ENCODE data around the gene POLH.

The POLH gene

DNA sequence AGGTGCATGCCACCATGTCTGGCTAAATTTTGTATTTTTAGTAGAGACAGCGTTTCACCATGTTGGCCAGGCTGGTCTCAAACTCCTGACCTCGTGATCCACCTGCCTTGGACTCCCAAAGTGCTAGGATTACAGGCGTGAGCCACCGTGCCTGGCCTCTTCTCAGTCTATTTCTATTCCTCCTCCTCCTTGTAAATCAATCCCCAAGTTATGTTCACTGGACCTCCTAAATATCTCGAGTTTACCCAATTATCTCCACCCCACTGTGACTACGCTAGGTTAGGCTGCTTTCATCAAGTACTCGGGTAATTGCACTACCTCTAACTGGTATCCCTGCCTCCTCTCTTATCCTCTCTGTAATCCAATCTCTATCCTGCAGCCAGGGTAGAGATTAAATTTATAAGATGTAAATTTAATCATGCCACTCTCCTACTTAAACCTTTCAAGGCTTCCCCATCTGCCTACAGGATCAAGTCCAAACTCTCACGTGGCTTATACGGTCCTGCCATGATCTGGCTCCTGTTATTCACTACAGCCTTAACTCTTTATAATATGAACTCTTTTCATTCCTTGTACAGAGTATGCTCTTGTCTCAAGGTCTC lies 58.8 kb downstream of the POLH start:
- Histone ChIP-seq H3K9me3 (ENCODE audit: insufficient read depth, low read length) (no peaks in the 10 kb centered on the region), H3K4me1 (ENCODE audit: insufficient read depth, insufficient read length) (peaks cover 4% of the 10 kb centered on the region), H3K9ac (ENCODE audit: insufficient read length, low read depth) (no peak overlapping the region), H3K36me3 (ENCODE audit: insufficient read depth, insufficient read length, low read length) (peaks cover 22% of the 10 kb centered on the region), H3K4me3 (ENCODE audit: insufficient read length, low read depth) (no peak overlapping the region), H3K27me3 (ENCODE audit: insufficient read depth, insufficient read length) (no peaks in the 10 kb centered on the region)
- no peak for TF ChIP-seq SUZ12 (IDR thresholded peaks at IDR 0.05; ENCODE audit: extremely low read depth, insufficient read depth, insufficient read length)
- no peak for TF ChIP-seq YY1 (IDR thresholded peaks at IDR 0.05; ENCODE audit: insufficient read depth, insufficient read length)
- no peak for TF ChIP-seq ZNF274 (IDR thresholded peaks at IDR 0.05; ENCODE audit: low read depth, low read length)
- no peak for DNase-seq (ENCODE audit: low read depth, low spot score)

DNA sequence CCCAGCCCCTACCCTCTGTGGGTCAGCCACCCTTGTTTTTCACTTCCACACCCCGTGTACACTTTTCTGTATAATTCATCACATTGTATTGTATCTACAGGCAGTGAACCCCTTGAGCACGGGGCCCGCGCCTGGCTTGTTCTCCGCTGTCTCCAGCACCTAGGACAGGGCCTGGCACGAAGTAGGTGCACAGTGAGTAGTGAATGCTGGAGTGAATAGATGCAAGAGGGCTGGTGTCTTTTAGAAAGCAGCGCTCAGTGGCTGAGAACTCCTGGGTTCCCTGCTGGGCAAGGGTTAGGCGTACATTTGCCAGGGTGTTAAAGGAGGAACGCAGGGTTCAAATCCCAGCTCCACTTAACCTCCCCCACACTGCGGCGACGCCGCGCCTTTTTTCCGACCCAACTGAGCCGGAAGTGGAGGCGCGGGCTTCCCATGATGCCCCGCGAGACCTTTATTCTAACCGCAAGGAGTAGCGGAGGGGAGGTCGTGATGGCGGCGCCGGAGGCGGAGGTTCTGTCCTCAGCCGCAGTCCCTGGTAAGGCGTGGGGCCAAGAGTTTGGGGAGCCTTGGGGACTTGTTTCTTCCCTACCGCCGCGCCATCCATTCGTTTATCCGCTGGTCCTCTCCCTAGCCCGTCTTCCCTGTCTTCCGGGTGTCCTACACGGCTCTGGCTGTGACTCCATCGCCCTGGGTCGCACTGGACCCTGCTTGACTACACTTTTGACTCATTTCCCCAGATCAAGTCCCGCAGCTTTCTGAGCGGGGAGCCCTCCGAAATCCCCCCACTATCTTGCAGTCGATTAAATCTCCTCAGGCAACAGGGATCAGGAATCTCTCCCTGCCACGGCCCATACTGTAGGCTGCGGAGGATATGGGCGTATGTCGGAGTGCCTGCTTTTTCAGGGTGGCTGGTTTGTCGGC lies 59.7 kb downstream of the POLH start, which contains the start of gene MAD2L1BP:
Gene MAD2L1BP (plus strand): TSS at position 454 of the 921 bp plus-strand sequence. CDS start 36 bp downstream, at position 490.
- H3K36me3 ChIP-seq (ENCODE audit: insufficient read depth, insufficient read length, low read length) = peaks cover 31% of the 10 kb centered on the region
- peak within 1 kb of the TSS; percentile 99 for H3K9ac ChIP-seq (ENCODE audit: insufficient read length, low read depth)
- H3K4me3 ChIP-seq (ENCODE audit: insufficient read length, low read depth) = peak within 1 kb of the TSS; percentile 95
- H3K9me3 ChIP-seq (ENCODE audit: insufficient read depth, low read length) = no peaks in the 10 kb centered on the region
- H3K4me1 ChIP-seq (ENCODE audit: insufficient read depth, insufficient read length) = peaks cover 4% of the 10 kb centered on the region
- peak; percentile 44 for DNase-seq (ENCODE audit: low read depth, low spot score)
- no peak for TF ChIP-seq SUZ12 (IDR thresholded peaks at IDR 0.05; ENCODE audit: extremely low read depth, insufficient read depth, insufficient read length)
- TF ChIP-seq YY1 (IDR thresholded peaks at IDR 0.05; ENCODE audit: insufficient read depth, insufficient read length) = peak; percentile 60
- no peaks in the 10 kb centered on the region for H3K27me3 ChIP-seq (ENCODE audit: insufficient read depth, insufficient read length)

DNA sequence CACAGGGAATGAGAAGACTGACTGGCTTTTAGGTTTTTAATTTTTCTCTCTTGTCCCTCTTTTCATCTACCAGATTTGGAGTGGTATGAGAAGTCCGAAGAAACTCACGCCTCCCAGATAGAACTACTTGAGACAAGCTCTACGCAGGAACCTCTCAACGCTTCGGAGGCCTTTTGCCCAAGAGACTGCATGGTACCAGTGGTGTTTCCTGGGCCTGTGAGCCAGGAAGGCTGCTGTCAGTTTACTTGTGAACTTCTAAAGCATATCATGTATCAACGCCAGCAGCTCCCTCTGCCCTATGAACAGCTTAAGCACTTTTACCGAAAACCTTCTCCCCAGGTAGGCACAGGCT lies 60.3 kb downstream of the POLH start:
- H3K4me1 ChIP-seq (ENCODE audit: insufficient read depth, insufficient read length) = peaks cover 4% of the 10 kb centered on the region
- H3K9ac ChIP-seq (ENCODE audit: insufficient read length, low read depth) = peak overlapping the region; percentile 99
- TF ChIP-seq YY1 (IDR thresholded peaks at IDR 0.05; ENCODE audit: insufficient read depth, insufficient read length) (no peak), ZNF274 (IDR thresholded peaks at IDR 0.05; ENCODE audit: low read depth, low read length) (no peak), SUZ12 (IDR thresholded peaks at IDR 0.05; ENCODE audit: extremely low read depth, insufficient read depth, insufficient read length) (no peak)

DNA sequence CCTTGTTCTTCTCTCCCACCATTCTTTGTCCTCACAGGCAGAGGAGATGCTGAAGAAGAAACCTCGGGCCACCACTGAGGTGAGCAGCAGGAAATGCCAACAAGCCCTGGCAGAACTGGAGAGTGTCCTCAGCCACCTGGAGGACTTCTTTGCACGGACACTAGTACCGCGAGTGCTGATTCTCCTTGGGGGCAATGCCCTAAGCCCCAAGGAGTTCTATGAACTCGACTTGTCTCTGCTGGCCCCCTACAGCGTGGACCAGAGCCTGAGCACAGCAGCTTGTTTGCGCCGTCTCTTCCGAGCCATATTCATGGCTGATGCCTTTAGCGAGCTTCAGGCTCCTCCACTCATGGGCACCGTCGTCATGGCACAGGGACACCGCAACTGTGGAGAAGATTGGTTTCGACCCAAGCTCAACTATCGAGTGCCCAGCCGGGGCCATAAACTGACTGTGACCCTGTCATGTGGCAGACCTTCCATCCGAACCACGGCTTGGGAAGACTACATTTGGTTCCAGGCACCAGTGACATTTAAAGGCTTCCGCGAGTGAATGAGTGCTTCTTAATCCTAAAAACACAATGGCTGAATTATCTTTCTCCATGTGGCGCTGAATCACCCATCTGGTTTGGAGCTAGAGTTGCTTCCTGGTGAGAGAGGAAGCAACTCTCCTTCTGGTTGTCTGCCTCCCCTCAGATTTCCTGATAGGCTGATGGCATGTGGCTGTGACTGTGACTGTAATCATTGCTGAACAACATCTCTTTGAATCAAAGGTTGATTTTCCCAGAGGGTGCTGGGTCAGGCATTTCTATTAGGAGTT lies 64.2 kb downstream of the POLH start:
- Histone ChIP-seq H3K4me3 (ENCODE audit: insufficient read length, low read depth) (no peak overlapping the region), H3K9ac (ENCODE audit: insufficient read length, low read depth) (no peak overlapping the region), H3K9me3 (ENCODE audit: insufficient read depth, low read length) (no peaks in the 10 kb centered on the region), H3K36me3 (ENCODE audit: insufficient read depth, insufficient read length, low read length) (peaks cover 47% of the 10 kb centered on the region), H3K27me3 (ENCODE audit: insufficient read depth, insufficient read length) (no peaks in the 10 kb centered on the region), H3K4me1 (ENCODE audit: insufficient read depth, insufficient read length) (peaks cover 3% of the 10 kb centered on the region)
- TF ChIP-seq ZNF274 (IDR thresholded peaks at IDR 0.05; ENCODE audit: low read depth, low read length) (no peak), YY1 (IDR thresholded peaks at IDR 0.05; ENCODE audit: insufficient read depth, insufficient read length) (no peak), SUZ12 (IDR thresholded peaks at IDR 0.05; ENCODE audit: extremely low read depth, insufficient read depth, insufficient read length) (no peak)
- DNase-seq (ENCODE audit: low read depth, low spot score) = no peak

More for the DNA sequence above, 60.3 kb downstream of the POLH start:
- Histone ChIP-seq H3K9me3 (ENCODE audit: insufficient read depth, low read length) (no peaks in the 10 kb centered on the region), H3K4me3 (ENCODE audit: insufficient read length, low read depth) (peak overlapping the region; percentile 95), H3K36me3 (ENCODE audit: insufficient read depth, insufficient read length, low read length) (peaks cover 37% of the 10 kb centered on the region), H3K27me3 (ENCODE audit: insufficient read depth, insufficient read length) (no peaks in the 10 kb centered on the region)
- no peak for DNase-seq (ENCODE audit: low read depth, low spot score)

DNA sequence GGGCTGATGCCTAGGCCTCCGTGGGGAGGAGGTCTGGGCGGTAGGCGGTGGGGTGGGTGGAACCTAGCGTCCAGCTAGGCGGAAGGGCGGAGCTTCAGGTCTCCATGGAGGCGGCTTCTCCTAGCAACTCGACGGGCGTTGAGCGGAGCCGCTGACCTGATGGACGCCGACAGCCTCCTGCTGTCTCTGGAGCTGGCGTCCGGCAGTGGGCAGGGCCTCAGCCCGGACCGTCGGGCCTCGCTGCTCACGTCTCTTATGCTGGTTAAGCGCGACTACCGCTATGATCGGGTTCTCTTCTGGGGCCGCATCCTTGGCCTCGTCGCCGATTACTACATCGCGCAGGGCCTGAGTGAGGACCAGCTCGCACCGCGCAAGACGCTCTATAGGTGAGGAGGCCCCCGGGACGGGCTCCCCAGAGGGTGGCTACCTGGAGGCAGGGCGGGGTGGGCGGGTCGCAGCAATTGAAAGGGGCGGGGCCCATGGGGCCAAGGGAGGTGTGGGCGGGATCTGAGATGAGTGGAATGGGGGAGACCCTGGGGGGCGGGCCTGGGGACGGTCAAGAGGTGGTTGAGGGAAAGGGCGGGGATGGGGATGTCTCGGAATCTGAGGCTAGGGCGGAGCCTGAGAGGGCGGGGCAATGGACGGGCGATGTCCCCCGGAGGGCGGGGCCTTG lies 69.1 kb downstream of the POLH start, which contains the start of gene RSPH9:
Gene RSPH9 (plus strand): TSS at position 97 of the 673 bp plus-strand sequence. CDS start 63 bp downstream, at position 160.
- no peaks in the 10 kb centered on the region for H3K9me3 ChIP-seq (ENCODE audit: insufficient read depth, low read length)
- H3K4me1 ChIP-seq (ENCODE audit: insufficient read depth, insufficient read length) = no peaks in the 10 kb centered on the region
- no peak for TF ChIP-seq YY1 (IDR thresholded peaks at IDR 0.05; ENCODE audit: insufficient read depth, insufficient read length)
- no peak for TF ChIP-seq ZNF274 (IDR thresholded peaks at IDR 0.05; ENCODE audit: low read depth, low read length)
- no peak for TF ChIP-seq SUZ12 (IDR thresholded peaks at IDR 0.05; ENCODE audit: extremely low read depth, insufficient read depth, insufficient read length)
- peak within 1 kb of the TSS; percentile 39 for H3K4me3 ChIP-seq (ENCODE audit: insufficient read length, low read depth)
- H3K36me3 ChIP-seq (ENCODE audit: insufficient read depth, insufficient read length, low read length) = peaks cover 22% of the 10 kb centered on the region
- no peaks in the 10 kb centered on the region for H3K27me3 ChIP-seq (ENCODE audit: insufficient read depth, insufficient read length)
- no peak for DNase-seq (ENCODE audit: low read depth, low spot score)
- peak within 1 kb of the TSS; percentile 77 for H3K9ac ChIP-seq (ENCODE audit: insufficient read length, low read depth)

DNA sequence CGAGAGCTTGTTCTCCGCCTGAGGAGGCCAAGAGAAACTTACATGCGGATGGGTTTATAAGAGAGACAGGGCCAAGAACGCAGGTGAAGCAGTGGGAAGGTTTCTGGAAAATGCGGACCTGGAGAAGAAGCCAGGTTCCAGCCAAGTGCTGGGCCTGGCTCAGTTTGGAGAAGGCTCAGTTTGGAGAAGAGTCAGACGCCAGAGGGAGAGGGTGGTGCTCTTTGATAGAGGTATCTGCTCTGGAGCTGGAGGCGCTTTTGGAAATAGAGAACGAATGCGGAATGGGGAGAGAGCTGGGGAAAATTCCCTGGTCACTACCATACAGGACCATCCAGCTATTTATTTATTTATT lies 69.6 kb downstream of the POLH start:
- no peaks in the 10 kb centered on the region for H3K9me3 ChIP-seq (ENCODE audit: insufficient read depth, low read length)
- peak overlapping the region; percentile 39 for H3K4me3 ChIP-seq (ENCODE audit: insufficient read length, low read depth)
- peak overlapping the region; percentile 77 for H3K9ac ChIP-seq (ENCODE audit: insufficient read length, low read depth)
- no peaks in the 10 kb centered on the region for H3K27me3 ChIP-seq (ENCODE audit: insufficient read depth, insufficient read length)
- peaks cover 17% of the 10 kb centered on the region for H3K36me3 ChIP-seq (ENCODE audit: insufficient read depth, insufficient read length, low read length)
- DNase-seq (ENCODE audit: low read depth, low spot score) = no peak
- no peak for TF ChIP-seq ZNF274 (IDR thresholded peaks at IDR 0.05; ENCODE audit: low read depth, low read length)
- no peak for TF ChIP-seq SUZ12 (IDR thresholded peaks at IDR 0.05; ENCODE audit: extremely low read depth, insufficient read depth, insufficient read length)
- TF ChIP-seq YY1 (IDR thresholded peaks at IDR 0.05; ENCODE audit: insufficient read depth, insufficient read length) = no peak
- no peaks in the 10 kb centered on the region for H3K4me1 ChIP-seq (ENCODE audit: insufficient read depth, insufficient read length)

Measured in NT2/D1 (cell line).